ENCODE results near the gene MICU1. TPM values are rescaled to one million over a fixed set of nuclear protein-coding genes. Genes with fewer than 3 reads are reported as not detected.

Gene MICU1
- total RNA-seq, 1 experiment from 2014 or later: 25.5 TPM

DNA sequence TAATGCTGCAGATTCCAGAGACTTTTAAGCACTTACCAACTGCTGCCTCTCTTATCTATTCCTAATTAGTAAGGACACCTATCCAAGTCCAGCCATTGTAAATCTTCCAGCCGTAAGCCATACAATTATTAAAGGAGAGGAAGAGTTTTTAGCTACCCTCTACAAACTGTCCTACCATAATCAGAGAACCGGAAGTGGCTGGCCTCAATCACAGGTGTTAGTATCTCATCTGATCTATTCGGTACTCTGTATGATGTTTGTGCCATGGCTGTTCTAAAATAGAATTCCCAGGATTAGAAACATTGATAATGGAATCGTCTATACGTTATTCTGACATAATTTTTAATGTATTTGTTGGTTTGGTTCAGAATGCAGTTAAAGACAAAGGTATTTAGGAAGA lies 102.8 kb downstream of the MICU1 start:
- Mint-ChIP-seq H3K27ac (ENCODE audit: low read depth, unreplicated experiment) (no peak overlapping the region), H3K36me3 (ENCODE audit: insufficient read depth, unreplicated experiment) (no peaks in the 10 kb centered on the region), H3K4me1 (ENCODE audit: insufficient read depth, unreplicated experiment) (no peaks in the 10 kb centered on the region), H3K9me3 (ENCODE audit: unreplicated experiment) (no peaks in the 10 kb centered on the region), H3K27me3 (ENCODE audit: insufficient read depth, unreplicated experiment) (no peaks in the 10 kb centered on the region), H3K4me3 (ENCODE audit: unreplicated experiment) (no peak overlapping the region)
- ChIA-PET CTCF (no interaction called here), POLR2A (interaction anchor here (0.6 kb wide), 1 partner anchor 85 kb away, joined by 4 read pairs; no protein-coding TSS in a partner anchor)
- no TSS peak for BruUV-seq (replicated peaks)
- TF ChIP-seq, protein P1, sequence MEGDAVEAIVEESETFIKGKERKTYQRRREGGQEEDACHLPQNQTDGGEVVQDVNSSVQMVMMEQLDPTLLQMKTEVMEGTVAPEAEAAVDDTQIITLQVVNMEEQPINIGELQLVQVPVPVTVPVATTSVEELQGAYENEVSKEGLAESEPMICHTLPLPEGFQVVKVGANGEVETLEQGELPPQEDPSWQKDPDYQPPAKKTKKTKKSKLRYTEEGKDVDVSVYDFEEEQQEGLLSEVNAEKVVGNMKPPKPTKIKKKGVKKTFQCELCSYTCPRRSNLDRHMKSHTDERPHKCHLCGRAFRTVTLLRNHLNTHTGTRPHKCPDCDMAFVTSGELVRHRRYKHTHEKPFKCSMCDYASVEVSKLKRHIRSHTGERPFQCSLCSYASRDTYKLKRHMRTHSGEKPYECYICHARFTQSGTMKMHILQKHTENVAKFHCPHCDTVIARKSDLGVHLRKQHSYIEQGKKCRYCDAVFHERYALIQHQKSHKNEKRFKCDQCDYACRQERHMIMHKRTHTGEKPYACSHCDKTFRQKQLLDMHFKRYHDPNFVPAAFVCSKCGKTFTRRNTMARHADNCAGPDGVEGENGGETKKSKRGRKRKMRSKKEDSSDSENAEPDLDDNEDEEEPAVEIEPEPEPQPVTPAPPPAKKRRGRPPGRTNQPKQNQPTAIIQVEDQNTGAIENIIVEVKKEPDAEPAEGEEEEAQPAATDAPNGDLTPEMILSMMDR (IDR thresholded peaks at IDR 0.05; ENCODE audit: unreplicated experiment): no peak
- intact Hi-C loops (cut with micrococcal nuclease): no loop called here
- DNase-seq (ENCODE audit: unreplicated experiment): no peak

- H3K27ac Mint-ChIP-seq (ENCODE audit: low read depth, unreplicated experiment): no peak overlapping the region
- intact Hi-C loops (cut with micrococcal nuclease): no loop called here
- H3K9me3 Mint-ChIP-seq (ENCODE audit: unreplicated experiment): no peaks in the 10 kb centered on the region
- H3K4me3 Mint-ChIP-seq (ENCODE audit: unreplicated experiment): no peak overlapping the region
- TF ChIP-seq, protein P1 (IDR thresholded peaks at IDR 0.05; ENCODE audit: unreplicated experiment): no peak
- no peaks in the 10 kb centered on the region for H3K27me3 Mint-ChIP-seq (ENCODE audit: insufficient read depth, unreplicated experiment)
- no peaks in the 10 kb centered on the region for H3K4me1 Mint-ChIP-seq (ENCODE audit: insufficient read depth, unreplicated experiment)
- ChIA-PET CTCF (interaction anchor here (0.6 kb wide), 2 partner anchors 62 to 687 kb away, joined by 3 to 4 read pairs; no protein-coding TSS in a partner anchor), POLR2A (no interaction called here)
- H3K36me3 Mint-ChIP-seq (ENCODE audit: insufficient read depth, unreplicated experiment): peaks cover 6% of the 10 kb centered on the region
- DNase-seq (ENCODE audit: unreplicated experiment): no peak
- BruUV-seq (replicated peaks): no TSS peak
Observed at GRCh38 chr10:72517244-72517643, 108.6 kb downstream of the MICU1 start.

DNA sequence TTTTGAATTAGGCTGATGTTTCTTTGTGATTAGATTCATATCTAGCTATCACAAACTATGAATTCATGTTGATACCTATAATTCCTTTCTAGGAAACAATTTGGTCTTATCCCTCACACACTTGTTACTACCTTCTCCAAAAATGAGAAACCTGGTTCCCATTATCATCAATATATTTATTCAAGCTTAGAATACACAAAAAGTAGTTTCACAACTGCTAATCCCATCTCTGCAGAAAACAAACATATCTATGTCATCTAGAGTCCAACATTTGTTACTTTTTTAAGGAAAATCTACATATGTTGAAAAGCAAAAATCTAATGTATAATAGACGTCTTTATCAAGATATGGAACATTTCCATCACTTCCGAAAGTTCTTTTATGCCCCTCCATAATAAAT lies 110.4 kb downstream of the MICU1 start:
- Mint-ChIP-seq H3K36me3 (ENCODE audit: insufficient read depth, unreplicated experiment) (peaks cover 6% of the 10 kb centered on the region), H3K27me3 (ENCODE audit: insufficient read depth, unreplicated experiment) (no peaks in the 10 kb centered on the region)
- BruUV-seq (replicated peaks): no TSS peak

DNA sequence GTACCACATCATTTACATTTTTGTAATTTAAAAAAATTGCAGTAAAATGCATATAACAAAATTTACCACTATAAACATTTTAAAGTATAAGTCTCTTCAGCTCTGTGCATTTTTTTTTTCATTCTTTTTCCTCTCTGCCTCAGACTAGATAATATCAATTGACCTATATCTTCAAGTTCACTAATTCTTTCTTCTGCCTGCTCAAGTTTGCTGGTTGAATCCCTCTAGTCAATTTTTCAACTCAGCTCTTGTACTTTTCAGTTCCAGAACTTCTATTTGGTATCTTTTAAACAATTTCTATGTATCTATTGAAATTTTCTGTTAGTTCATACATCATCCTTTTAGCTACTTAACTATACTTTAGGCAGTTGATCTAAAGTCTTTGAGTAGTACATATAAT lies 112.0 kb downstream of the MICU1 start:
- H3K4me3 Mint-ChIP-seq (ENCODE audit: unreplicated experiment): no peak overlapping the region
- H3K4me1 Mint-ChIP-seq (ENCODE audit: insufficient read depth, unreplicated experiment): no peaks in the 10 kb centered on the region
- no peak for DNase-seq (ENCODE audit: unreplicated experiment)
- peaks cover 6% of the 10 kb centered on the region for H3K36me3 Mint-ChIP-seq (ENCODE audit: insufficient read depth, unreplicated experiment)
- ChIA-PET POLR2A (no interaction called here), CTCF (no interaction called here)
- no TSS peak for BruUV-seq (replicated peaks)
- TF ChIP-seq, protein P1 (IDR thresholded peaks at IDR 0.05; ENCODE audit: unreplicated experiment): no peak
- H3K27me3 Mint-ChIP-seq (ENCODE audit: insufficient read depth, unreplicated experiment): no peaks in the 10 kb centered on the region
- intact Hi-C loops (cut with micrococcal nuclease): no loop called here
- H3K9me3 Mint-ChIP-seq (ENCODE audit: unreplicated experiment): no peaks in the 10 kb centered on the region
- H3K27ac Mint-ChIP-seq (ENCODE audit: low read depth, unreplicated experiment): no peak overlapping the region

More for the DNA sequence above, 110.4 kb downstream of the MICU1 start:
- CTCF ChIA-PET: interaction anchor here (0.6 to 0.8 kb wide), 2 partner anchors 58 to 323 kb away, joined by 3 to 4 read pairs; no protein-coding TSS in a partner anchor
- TF ChIP-seq, protein P1 (IDR thresholded peaks at IDR 0.05; ENCODE audit: unreplicated experiment): no peak
- Mint-ChIP-seq H3K27ac (ENCODE audit: low read depth, unreplicated experiment) (no peak overlapping the region), H3K9me3 (ENCODE audit: unreplicated experiment) (no peaks in the 10 kb centered on the region), H3K4me1 (ENCODE audit: insufficient read depth, unreplicated experiment) (no peaks in the 10 kb centered on the region), H3K4me3 (ENCODE audit: unreplicated experiment) (no peak overlapping the region)
- DNase-seq (ENCODE audit: unreplicated experiment): no peak
- intact Hi-C loops (cut with micrococcal nuclease): no loop called here
- POLR2A ChIA-PET: interaction anchor here (1.0 kb wide), 1 partner anchor 38 kb away, joined by 3 read pairs; no protein-coding TSS in a partner anchor

Measured in MCF 10A (cell line).